GM12891 (cell line): Measurements from ENCODE around the gene THSD4.

ENCODE experiments used
- DNase-seq: peaks from one replicate; pipeline ENCODE4 v3.0.0; 2011; ENCODE audit warnings: low spot score; ENCODE audit not compliant: insufficient read length
- FAIRE-seq: peaks from 2 replicates; lab custom pipeline; 2011; peaks lifted over from hg19 to GRCh38; lab: Jason Lieb, UNC
- PAX5 ChIP-seq: IDR thresholded peaks from 2 replicates; pipeline ENCODE4 v1.6.1; 2011; ENCODE audit warnings: low read length, moderate library complexity, mild to moderate bottlenecking; ENCODE audit not compliant: insufficient read depth, severe bottlenecking
- POLR2A ChIP-seq: IDR thresholded peaks from 2 replicates; pipeline ENCODE4 v1.6.1; 2011; ENCODE audit warnings: low read depth, low read length, control low read depth
- POLR2AphosphoS5 ChIP-seq: IDR thresholded peaks from 2 replicates; pipeline ENCODE4 v1.6.1; 2011; ENCODE audit warnings: low read depth, low read length, control low read depth
- POU2F2 ChIP-seq: IDR thresholded peaks from 2 replicates; pipeline ENCODE4 v1.6.1; 2011; ENCODE audit warnings: low read depth, mild to moderate bottlenecking, control low read depth, low read length, moderate library complexity
- SPI1 ChIP-seq: IDR thresholded peaks from 2 replicates; pipeline ENCODE4 v1.6.1; 2011; ENCODE audit warnings: low read depth, low read length, control low read depth
- TAF1 ChIP-seq: IDR thresholded peaks from 2 replicates; pipeline ENCODE4 v1.6.1; 2011; ENCODE audit warnings: low read depth, low read length, control low read depth

The THSD4 gene

GRCh38 chr15:71409541-71409940, 294.3 kb downstream of the THSD4 start:
- no peak for FAIRE-seq
- TF ChIP-seq PAX5 (no peak), SPI1 (no peak), TAF1 (no peak), POLR2A (no peak), POLR2AphosphoS5 (no peak), POU2F2 (no peak)
- no peak for DNase-seq

GRCh38 chr15:71410347-71410746, 295.1 kb downstream of the THSD4 start:
- FAIRE-seq (no peak), DNase-seq (no peak)
- TF ChIP-seq POLR2A, result no peak
- TF ChIP-seq POU2F2, result no peak
- TF ChIP-seq PAX5, result no peak
- TF ChIP-seq POLR2AphosphoS5, result no peak
- no peak for TF ChIP-seq SPI1
- TF ChIP-seq TAF1, result no peak

- TF ChIP-seq SPI1, result no peak
- TF ChIP-seq POLR2A, result no peak
- TF ChIP-seq TAF1, result no peak
- no peak for TF ChIP-seq PAX5
- TF ChIP-seq POU2F2, result no peak
- no peak for TF ChIP-seq POLR2AphosphoS5
- FAIRE-seq (no peak), DNase-seq (no peak)
These were observed 296.5 kb downstream of the THSD4 start for GRCh38 chr15:71411538-71412482.

GRCh38 chr15:71413419-71413818, 298.1 kb downstream of the THSD4 start:
- no peak for FAIRE-seq
- no peak for DNase-seq
- TF ChIP-seq POLR2AphosphoS5 (no peak), TAF1 (no peak), POLR2A (no peak), POU2F2 (no peak), SPI1 (no peak), PAX5 (no peak)

- DNase-seq, result no peak
- TF ChIP-seq TAF1 (no peak), SPI1 (no peak), PAX5 (no peak), POU2F2 (no peak)
- FAIRE-seq, result no peak
These were observed 299.6 kb downstream of the THSD4 start for GRCh38 chr15:71414853-71415252.

GRCh38 chr15:71422530-71423259, 307.4 kb downstream of the THSD4 start:
- FAIRE-seq (no peak), DNase-seq (no peak)
- TF ChIP-seq POLR2A (no peak), POLR2AphosphoS5 (no peak), PAX5 (no peak), SPI1 (no peak), TAF1 (no peak), POU2F2 (no peak)

GRCh38 chr15:71424765-71425164, 309.5 kb downstream of the THSD4 start:
- DNase-seq, result no peak
- no peak for FAIRE-seq
- TF ChIP-seq POU2F2 (no peak), POLR2A (no peak), POLR2AphosphoS5 (no peak), TAF1 (no peak), PAX5 (no peak), SPI1 (no peak)

- TF ChIP-seq POLR2AphosphoS5 (no peak), SPI1 (no peak), PAX5 (no peak), POLR2A (no peak), TAF1 (no peak), POU2F2 (no peak)
- no peak for FAIRE-seq
- no peak for DNase-seq
These were observed 310.1 kb downstream of the THSD4 start for GRCh38 chr15:71425388-71425787.

GRCh38 chr15:71426792-71427191, 311.5 kb downstream of the THSD4 start:
- FAIRE-seq, result no peak
- TF ChIP-seq TAF1, result no peak
- no peak for TF ChIP-seq SPI1
- TF ChIP-seq PAX5, result no peak
- no peak for TF ChIP-seq POLR2AphosphoS5
- no peak for TF ChIP-seq POLR2A
- no peak for TF ChIP-seq POU2F2
- DNase-seq, result no peak

GRCh38 chr15:71430782-71431181, 315.5 kb downstream of the THSD4 start:
- DNase-seq, result no peak
- no peak for TF ChIP-seq PAX5
- TF ChIP-seq POLR2A, result no peak
- no peak for TF ChIP-seq POLR2AphosphoS5
- TF ChIP-seq TAF1, result no peak
- FAIRE-seq, result no peak
